A673 (cell line): ENCODE data around the gene TENM3. TPM values are rescaled to one million over a fixed set of nuclear protein-coding genes. Genes with fewer than 3 reads are reported as not detected.

Experiments used
- BruUV-seq: library from RNA; stranded (reverse); fragments of 400-500 nt; replicated peaks from 2 replicates; lab custom pipeline; 2021; lab: Mats Ljungman, UMichigan
- CTCF ChIA-PET: fragments of 300-600 bp; sonication (Branson Sonifier 250); formaldehyde crosslinking; loops from one replicate; lab custom pipeline; 2022; ENCODE audit warnings: antibody characterized with exemption; lab: Charles Lee
- POLR2A ChIA-PET: fragments of 300-600 bp; sonication (Branson Sonifier 250); formaldehyde crosslinking; loops from one replicate; lab custom pipeline; 2022; ENCODE audit warnings: antibody characterized with exemption; ENCODE audit not compliant: low non-redundant PET; lab: Charles Lee
- DNase-seq: peaks from one replicate; pipeline ENCODE4 v3.0.0-alpha.2; 2015; ENCODE audit warnings: low spot score
- H3K27ac ChIP-seq: fragments of 200-600 bp; sonication (generic); 2 replicates; pipeline ENCODE4 v1.5.1; 2016; ENCODE audit warnings: mixed run types, low read depth, mild to moderate bottlenecking, mixed read lengths, antibody characterized with exemption, low read length; ENCODE audit not compliant: poor library complexity, severe bottlenecking
- H3K27me3 ChIP-seq: fragments of 200-600 bp; sonication (generic); replicated peaks from 2 replicates; pipeline ENCODE4 v1.6.1; 2017; ENCODE audit warnings: mixed run types, low read depth, mild to moderate bottlenecking, mixed read lengths, antibody characterized with exemption, low read length; ENCODE audit not compliant: insufficient read depth, poor library complexity
- H3K36me3 ChIP-seq: fragments of 200-600 bp; sonication (generic); 2 replicates; pipeline ENCODE4 v1.6.1; 2016; ENCODE audit warnings: mixed run types, mild to moderate bottlenecking, mixed read lengths, antibody characterized with exemption, low read length; ENCODE audit not compliant: insufficient read depth, poor library complexity, severe bottlenecking
- H3K4me1 ChIP-seq: fragments of 200-600 bp; sonication (generic); 2 replicates; pipeline ENCODE4 v1.6.1; 2017; ENCODE audit warnings: mixed run types, mild to moderate bottlenecking, mixed read lengths, antibody characterized with exemption, low read length; ENCODE audit not compliant: insufficient read depth, poor library complexity, severe bottlenecking
- H3K4me3 ChIP-seq: fragments of 200-600 bp; sonication (generic); 2 replicates; pipeline ENCODE4 v1.5.1; 2016; ENCODE audit warnings: low read depth, mixed run types, mild to moderate bottlenecking, mixed read lengths, low read length; ENCODE audit not compliant: poor library complexity, severe bottlenecking
- H3K9me3 ChIP-seq: fragments of 200-600 bp; sonication (generic); 2 replicates; pipeline ENCODE4 v1.6.1; 2016; ENCODE audit warnings: mixed run types, low read depth, mild to moderate bottlenecking, mixed read lengths, antibody characterized with exemption, low read length; ENCODE audit not compliant: poor library complexity, severe bottlenecking
- EZH2 ChIP-seq: fragments of 200-600 bp; sonication (generic); IDR thresholded peaks from 2 replicates; pipeline ENCODE4 v1.6.1; 2017; ENCODE audit warnings: borderline replicate concordance, low read depth, mild to moderate bottlenecking, mixed read lengths, antibody characterized with exemption, low read length; ENCODE audit not compliant: poor library complexity, severe bottlenecking
- intact Hi-C: fragments of 100-400 bp; cut with micrococcal nuclease; formaldehyde crosslinking; loops from one replicate; pipeline ENCODE4 v1.10.0; 2022; ENCODE audit not compliant: unreplicated experiment
- total RNA-seq: library from RNA; stranded (reverse); gene quantifications from 2 replicates; pipeline ENCODE4 v1.2.3, GENCODE V29; 2021
- TF ChIP-seq, protein P1 (sequence below): fragments of 300-800, 200-600 bp; sonication (generic); conservative IDR thresholded peaks from 2 replicates; pipeline ENCODE4 v1.5.1; 2017; ENCODE audit warnings: low read depth, mild to moderate bottlenecking, antibody characterized with exemption, low read length, moderate library complexity, mixed read lengths

Gene TENM3
- total RNA-seq, 1 experiment from 2014 or later: 26.4 TPM

DNA sequence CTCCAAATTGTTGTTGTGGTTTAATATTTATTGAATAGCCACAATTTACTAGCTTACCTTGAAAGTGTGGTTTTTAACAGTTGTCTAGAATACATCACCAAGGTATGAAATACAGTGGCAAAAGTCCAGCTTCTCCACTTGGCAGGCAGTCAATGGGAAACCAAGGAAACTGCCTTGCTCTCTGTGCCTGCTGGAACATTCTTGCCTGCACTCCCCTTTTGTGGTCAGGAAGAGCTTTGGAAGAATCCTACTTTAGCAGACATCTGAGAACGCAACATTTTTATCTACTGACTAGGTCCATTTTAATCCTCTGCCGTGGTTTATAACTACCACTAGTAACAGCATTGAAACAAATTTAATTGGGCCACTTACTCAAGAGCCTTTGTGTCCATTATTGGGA, 64.5 kb downstream of the TENM3 start:
- no peaks in the 10 kb centered on the region for H3K27me3 ChIP-seq
- intact Hi-C loops: no loop called here
- H3K27ac ChIP-seq: no peak overlapping the region
- no peaks in the 10 kb centered on the region for H3K9me3 ChIP-seq
- TF ChIP-seq, protein P1, sequence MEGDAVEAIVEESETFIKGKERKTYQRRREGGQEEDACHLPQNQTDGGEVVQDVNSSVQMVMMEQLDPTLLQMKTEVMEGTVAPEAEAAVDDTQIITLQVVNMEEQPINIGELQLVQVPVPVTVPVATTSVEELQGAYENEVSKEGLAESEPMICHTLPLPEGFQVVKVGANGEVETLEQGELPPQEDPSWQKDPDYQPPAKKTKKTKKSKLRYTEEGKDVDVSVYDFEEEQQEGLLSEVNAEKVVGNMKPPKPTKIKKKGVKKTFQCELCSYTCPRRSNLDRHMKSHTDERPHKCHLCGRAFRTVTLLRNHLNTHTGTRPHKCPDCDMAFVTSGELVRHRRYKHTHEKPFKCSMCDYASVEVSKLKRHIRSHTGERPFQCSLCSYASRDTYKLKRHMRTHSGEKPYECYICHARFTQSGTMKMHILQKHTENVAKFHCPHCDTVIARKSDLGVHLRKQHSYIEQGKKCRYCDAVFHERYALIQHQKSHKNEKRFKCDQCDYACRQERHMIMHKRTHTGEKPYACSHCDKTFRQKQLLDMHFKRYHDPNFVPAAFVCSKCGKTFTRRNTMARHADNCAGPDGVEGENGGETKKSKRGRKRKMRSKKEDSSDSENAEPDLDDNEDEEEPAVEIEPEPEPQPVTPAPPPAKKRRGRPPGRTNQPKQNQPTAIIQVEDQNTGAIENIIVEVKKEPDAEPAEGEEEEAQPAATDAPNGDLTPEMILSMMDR: no peak
- no peak for TF ChIP-seq EZH2
- H3K36me3 ChIP-seq: no peaks in the 10 kb centered on the region
- CTCF ChIA-PET: no interaction called here
- POLR2A ChIA-PET: no interaction called here
- BruUV-seq: no TSS peak
- H3K4me1 ChIP-seq: peaks cover 7% of the 10 kb centered on the region
- no peak for DNase-seq
- H3K4me3 ChIP-seq: no peak overlapping the region

DNA sequence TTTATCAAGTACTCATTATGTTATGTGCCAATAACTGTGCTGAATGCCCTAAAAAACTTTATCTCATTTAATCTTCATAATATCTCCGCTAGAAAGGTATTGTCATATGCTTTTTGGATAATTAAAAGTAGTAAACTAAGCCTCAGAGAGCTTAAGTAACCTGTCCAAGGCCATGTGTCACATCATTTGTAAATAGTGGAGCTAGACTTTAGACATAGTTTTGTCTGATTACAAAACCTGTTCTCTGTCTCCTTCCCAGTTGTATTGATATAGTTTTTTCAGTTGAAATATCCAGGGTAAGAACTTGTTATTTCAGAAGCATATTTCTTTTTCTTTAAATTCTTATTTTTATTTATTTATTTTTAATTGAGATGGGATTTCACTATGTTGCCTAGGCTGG, 66.7 kb downstream of the TENM3 start:
- Histone ChIP-seq H3K4me1 (peaks cover 7% of the 10 kb centered on the region), H3K4me3 (no peak overlapping the region), H3K9me3 (peaks cover 2% of the 10 kb centered on the region), H3K36me3 (no peaks in the 10 kb centered on the region), H3K27me3 (no peaks in the 10 kb centered on the region), H3K27ac (no peak overlapping the region)
- DNase-seq: no peak
- no TSS peak for BruUV-seq
- TF ChIP-seq, protein P1: no peak
- no peak for TF ChIP-seq EZH2
- CTCF ChIA-PET: no interaction called here
- intact Hi-C loops: no loop called here
- POLR2A ChIA-PET: no interaction called here

DNA sequence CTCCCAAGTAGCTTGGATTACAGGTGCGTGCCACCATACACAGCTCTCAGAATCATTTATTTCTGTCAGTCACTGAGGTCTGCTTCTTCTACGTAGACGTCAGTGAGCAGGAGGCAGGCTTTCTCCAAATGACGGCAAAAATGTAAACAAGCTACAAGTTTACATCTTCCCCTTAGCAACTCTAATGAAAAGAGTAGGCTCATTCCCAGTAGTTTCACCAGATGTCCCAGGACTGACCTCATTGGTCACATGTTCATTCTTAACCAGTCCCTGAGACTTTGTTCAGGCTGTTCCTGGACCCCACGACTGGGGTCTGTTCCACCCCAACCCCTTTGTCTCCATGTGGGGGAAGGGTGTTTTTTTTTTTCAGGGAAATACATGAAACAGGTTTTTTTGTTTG, 67.1 kb downstream of the TENM3 start:
- TF ChIP-seq EZH2: no peak
- TF ChIP-seq, protein P1: no peak
- Histone ChIP-seq H3K4me1 (peaks cover 7% of the 10 kb centered on the region), H3K27ac (no peak overlapping the region), H3K9me3 (peaks cover 6% of the 10 kb centered on the region), H3K36me3 (no peaks in the 10 kb centered on the region), H3K4me3 (no peak overlapping the region), H3K27me3 (no peaks in the 10 kb centered on the region)
- POLR2A ChIA-PET: no interaction called here
- no TSS peak for BruUV-seq
- DNase-seq: no peak
- intact Hi-C loops: no loop called here
- CTCF ChIA-PET: no interaction called here
